Breast epithelium (tissue), 4 donors: Measurements from ENCODE around the gene IGFBP7. TPM values are rescaled to one million over a fixed set of nuclear protein-coding genes. Genes with fewer than 3 reads are reported as not detected.

Experiments
- DNase-seq, 2 donors: peaks; one replicate each; pipeline ENCODE4 v3.0.0-alpha.2; 2019; ENCODE audit warnings: low spot score in 2 of 2
- H3K27ac ChIP-seq, 2 donors: fragments of 200-600 bp; sonication (generic) in 1 of 2; one replicate each; pipeline ENCODE4 v1.5.1; 2016 to 2019; ENCODE audit warnings: mild to moderate bottlenecking in 1 of 2
- H3K27me3 ChIP-seq, 2 donors: fragments of 200-600 bp; sonication (generic) in 1 of 2; one replicate each; pipeline versions ENCODE4 v1.5.1 to v1.6.0; 2017 to 2019; ENCODE audit warnings: control low read depth in 1 of 2, mild to moderate bottlenecking in 1 of 2
- H3K36me3 ChIP-seq: fragments of 200-600 bp; one replicate; pipeline ENCODE4 v1.5.1; 2019
- H3K4me1 ChIP-seq, 2 donors: fragments of 200-600 bp; sonication (generic); one replicate each; pipeline ENCODE4 v1.5.1; 2016 to 2019; ENCODE audit warnings: control low read depth in 1 of 2
- H3K4me3 ChIP-seq, 3 donors: fragments of 200-600 bp; sonication (generic); 1 replicate in 2 of 3; 2 replicates in 1 of 3; pipeline ENCODE4 v1.5.1; 2016 to 2019; ENCODE audit warnings: mild to moderate bottlenecking in 3 of 3, moderate library complexity in 2 of 3
- H3K9me3 ChIP-seq, 2 donors: fragments of 200-600 bp; sonication (generic) in 1 of 2; one replicate each; pipeline ENCODE4 v1.5.1; 2016 to 2019; ENCODE audit warnings: control low read depth in 1 of 2
- CTCF ChIP-seq, 3 donors: fragments of 450-650 bp; IDR thresholded peaks; one replicate each; pipeline ENCODE4 v1.5.1; 2016 to 2017; ENCODE audit warnings: antibody characterized with exemption in 3 of 3, mild to moderate bottlenecking in 3 of 3, moderate library complexity in 3 of 3
- POLR2A ChIP-seq: fragments of 450-650 bp; IDR thresholded peaks from one replicate; pipeline ENCODE4 v1.6.1; 2016; ENCODE audit warnings: antibody characterized with exemption, mild to moderate bottlenecking, moderate library complexity
- POLR2AphosphoS5 ChIP-seq, 3 donors: sonication (generic); formaldehyde crosslinking; IDR thresholded peaks; one replicate each; pipeline ENCODE4 v1.6.1; 2017; ENCODE audit warnings: antibody characterized with exemption in 3 of 3
- intact Hi-C: fragments of 100-400 bp; cut with DNase I; formaldehyde crosslinking; loops from one replicate; pipeline ENCODE4 v1.15.1; 2023; ENCODE audit warnings: low total_unique reads
- total RNA-seq, 3 donors: library from RNA; depleted of rRNA; stranded (reverse); fragments of >200 nt; gene quantifications; one replicate each; pipeline ENCODE4 v1.1.0, GENCODE V29; 2016

The IGFBP7 gene
- total RNA-seq, 3 donors from 2014 or later, result 205 to 769 (median 622) TPM

DNA sequence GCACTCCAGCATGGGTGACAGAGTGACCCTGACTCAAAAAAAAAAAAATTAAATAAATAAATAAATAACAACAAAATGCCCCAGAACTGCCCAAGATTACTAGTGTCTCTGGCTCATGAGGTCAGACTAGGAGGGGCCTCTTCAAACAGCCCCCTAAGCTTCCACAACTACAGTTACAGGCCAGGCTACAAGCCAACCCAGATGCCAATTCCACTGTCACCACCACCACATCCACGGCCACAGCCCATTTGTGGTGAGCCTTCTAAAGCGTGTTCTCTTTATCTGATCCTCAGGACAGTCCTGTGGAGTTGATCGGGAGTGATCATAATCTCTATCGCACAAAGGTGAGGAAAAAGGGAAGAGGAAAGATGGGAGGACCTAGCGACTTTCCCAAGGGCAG, 36.6 kb downstream of the IGFBP7 start:
- no peak overlapping the region for H3K27ac ChIP-seq
- no peaks in the 10 kb centered on the region for H3K36me3 ChIP-seq
- intact Hi-C loops, result no loop called here
- no peak for DNase-seq
- TF ChIP-seq POLR2A, result no peak
- no peak for TF ChIP-seq POLR2AphosphoS5 (IDR thresholded peaks at IDR 0.05)
- TF ChIP-seq CTCF (IDR thresholded peaks at IDR 0.05), result no peak
- H3K4me1 ChIP-seq, result no peaks in the 10 kb centered on the region
- no peaks in the 10 kb centered on the region for H3K9me3 ChIP-seq
- no peak overlapping the region for H3K4me3 ChIP-seq
- H3K27me3 ChIP-seq, result no peaks in the 10 kb centered on the region

DNA sequence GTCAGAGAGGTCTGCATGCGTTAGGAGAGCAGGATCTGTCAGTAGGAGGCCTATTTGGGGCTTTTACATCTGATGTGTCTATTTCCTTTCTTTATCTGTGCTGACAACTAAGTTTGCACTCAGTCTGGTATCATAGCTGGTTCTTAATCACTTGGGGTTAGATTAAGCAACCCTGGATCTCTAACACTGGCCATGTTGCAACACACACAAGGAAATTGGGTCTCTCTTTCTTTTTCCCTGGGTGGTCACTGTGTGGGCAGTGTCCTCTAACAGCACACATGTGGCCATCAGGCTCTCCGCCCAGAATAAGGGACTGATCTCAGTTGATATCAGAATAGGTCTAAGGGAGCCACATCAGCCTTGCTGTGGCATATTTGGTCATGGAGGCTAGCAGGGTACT, 38.9 kb downstream of the IGFBP7 start:
- intact Hi-C loops, result no loop called here
- no peaks in the 10 kb centered on the region for H3K9me3 ChIP-seq
- H3K36me3 ChIP-seq, result no peaks in the 10 kb centered on the region
- no peaks in the 10 kb centered on the region for H3K4me1 ChIP-seq
- DNase-seq, result no peak
- H3K4me3 ChIP-seq, result no peak overlapping the region
- H3K27me3 ChIP-seq, result no peaks in the 10 kb centered on the region
- no peak for TF ChIP-seq CTCF (IDR thresholded peaks at IDR 0.05)
- no peak for TF ChIP-seq POLR2A
- TF ChIP-seq POLR2AphosphoS5 (IDR thresholded peaks at IDR 0.05), result peak in 2 of 3 donors; percentile 49 to 65
- H3K27ac ChIP-seq, result peak overlapping the region in 1 of 2 donors; percentile 69

- Histone ChIP-seq H3K27me3 (no peaks in the 10 kb centered on the region), H3K4me3 (no peak overlapping the region), H3K27ac (no peak overlapping the region), H3K36me3 (no peaks in the 10 kb centered on the region), H3K9me3 (no peaks in the 10 kb centered on the region), H3K4me1 (no peaks in the 10 kb centered on the region)
- TF ChIP-seq CTCF (IDR thresholded peaks at IDR 0.05) (no peak), POLR2AphosphoS5 (IDR thresholded peaks at IDR 0.05) (no peak), POLR2A (no peak)
- DNase-seq, result no peak
- intact Hi-C loops, result no loop called here
Measured at GRCh38 chr4:57070461-57070860, 39.7 kb downstream of the IGFBP7 start.

DNA sequence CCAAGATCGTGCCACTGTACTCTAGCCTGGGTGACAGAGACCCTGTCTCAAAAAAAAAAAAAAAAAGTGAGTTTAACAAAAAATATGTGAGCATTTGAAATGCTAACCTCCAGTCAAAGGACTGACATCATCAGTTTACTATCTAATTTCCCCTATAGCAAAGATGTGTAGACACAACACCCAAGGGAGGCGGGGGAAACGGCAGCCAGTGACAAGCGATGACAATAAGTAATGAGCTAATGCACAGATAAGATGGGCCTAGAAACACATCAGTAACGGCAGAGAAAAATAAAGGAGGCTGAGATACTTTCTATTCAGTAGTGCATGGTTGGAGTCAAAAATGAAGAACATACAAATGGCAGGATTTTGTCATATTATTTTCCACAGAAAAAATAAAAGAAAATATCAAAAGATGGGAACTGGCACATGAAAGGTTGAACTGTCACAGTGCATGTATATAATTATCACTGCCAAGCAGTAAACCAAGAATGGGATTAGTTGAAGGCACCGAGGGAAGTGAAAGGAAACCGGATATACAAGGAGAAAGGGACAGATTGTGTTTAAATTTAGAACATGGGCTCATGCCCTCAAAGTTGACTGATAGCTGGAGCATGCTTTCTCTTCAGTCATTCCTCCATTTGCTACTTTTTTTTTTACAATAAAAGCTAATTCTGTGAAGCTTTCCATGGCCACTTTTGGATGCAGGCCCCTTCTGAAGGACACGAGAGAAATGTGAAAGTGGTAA, 41.8 kb downstream of the IGFBP7 start:
- Histone ChIP-seq H3K27me3 (no peaks in the 10 kb centered on the region), H3K9me3 (no peaks in the 10 kb centered on the region), H3K4me1 (no peaks in the 10 kb centered on the region), H3K4me3 (no peak overlapping the region), H3K36me3 (no peaks in the 10 kb centered on the region), H3K27ac (peak overlapping the region in 1 of 2 donors; percentile 48)
- no peak for TF ChIP-seq POLR2AphosphoS5 (IDR thresholded peaks at IDR 0.05)
- no peak for TF ChIP-seq POLR2A
- no peak for TF ChIP-seq CTCF (IDR thresholded peaks at IDR 0.05)
- no peak for DNase-seq
- intact Hi-C loops, result no loop called here

- intact Hi-C loops, result no loop called here
- peak overlapping the region; percentile 34 to 79 for H3K27ac ChIP-seq
- H3K36me3 ChIP-seq, result no peaks in the 10 kb centered on the region
- H3K4me1 ChIP-seq, result no peaks in the 10 kb centered on the region
- no peaks in the 10 kb centered on the region for H3K9me3 ChIP-seq
- H3K27me3 ChIP-seq, result no peaks in the 10 kb centered on the region
- DNase-seq, result no peak
- peak overlapping the region in 1 of 3 donors; percentile 40 for H3K4me3 ChIP-seq
- TF ChIP-seq POLR2AphosphoS5 (IDR thresholded peaks at IDR 0.05) (no peak), CTCF (IDR thresholded peaks at IDR 0.05) (no peak), POLR2A (no peak)
Measured at GRCh38 chr4:57065730-57066482, 44.3 kb downstream of the IGFBP7 start.
